ENCODE measurements around the gene EXOSC1. TPM values are rescaled to one million over a fixed set of nuclear protein-coding genes. Genes with fewer than 3 reads are reported as not detected.
A peak's percentile ranks its signal among the peaks of the same experiment; 100 is the strongest.
"Not testable (repeated sequence)": the region's sequence is repeated elsewhere in the genome, so short reads cannot be mapped to it uniquely, and the experiment has no call there.

EXOSC1 gene
- 52.6 and 63.7 TPM in 2 replicates for total RNA-seq (2014; rRNA removed; shearing (Covaris generic); ENCODE audit: low replicate concordance)

DNA sequence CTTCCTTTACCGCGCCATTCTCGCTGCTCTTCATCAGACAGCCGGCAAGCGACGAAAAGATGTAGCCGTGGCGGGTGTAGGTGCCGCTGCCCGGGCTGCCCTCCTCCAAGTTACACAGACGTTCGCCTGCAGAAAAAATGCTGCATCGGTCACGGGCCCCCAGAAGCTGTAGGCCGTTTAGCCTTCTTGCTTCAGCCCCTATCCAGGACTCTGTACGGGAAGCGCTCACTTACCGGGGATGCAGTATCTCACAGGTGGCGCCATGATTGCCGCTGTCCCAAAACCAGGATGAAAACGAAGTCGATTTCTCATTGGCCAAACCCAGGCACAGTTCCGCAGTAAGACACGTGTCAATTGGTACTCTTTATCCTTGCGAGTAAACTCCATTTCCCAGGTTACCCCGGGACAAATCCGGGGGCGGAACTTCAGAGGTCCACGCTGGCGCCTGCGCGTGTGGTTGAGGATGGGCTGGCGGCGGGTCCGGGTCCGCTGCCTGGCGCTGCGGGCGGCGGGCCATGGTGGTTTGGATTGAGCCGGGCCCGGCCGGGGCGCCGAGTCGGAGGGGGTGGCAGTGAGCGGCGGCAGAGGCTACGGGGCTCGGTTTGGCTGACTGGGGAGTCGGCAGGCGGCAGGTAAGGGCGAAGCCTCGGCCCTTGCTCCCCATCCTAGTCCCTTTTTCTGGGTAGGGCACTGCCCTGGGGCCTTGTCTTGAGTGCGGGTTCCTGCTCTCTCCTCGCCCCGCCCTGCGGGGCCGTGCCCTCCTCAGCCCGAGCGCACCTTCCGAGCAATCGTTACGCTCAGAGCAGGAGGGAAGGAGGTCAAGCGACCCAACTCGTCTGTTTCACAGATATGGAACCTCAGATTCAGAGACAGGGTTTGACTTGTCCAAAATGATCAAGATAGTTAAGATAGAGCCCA, at the start of gene EXOSC1, which contains the start of gene ZDHHC16:
Gene EXOSC1, minus strand, starts transcription at position 285 of the 918 bp plus-strand sequence. Its CDS starts 21 bp downstream, at position 264.
Gene ZDHHC16, plus strand, starts transcription at position 454 of the 918 bp plus-strand sequence. CDS start 5,501 bp downstream, outside the sequence.
- DNase-seq (ENCODE audit: low read depth), result peak; percentile 89
- in situ Hi-C loops (cut with HindIII; ENCODE audit: low pct_unique_long_range_greater_than_20kb, low sequenced_read_pairs), result no loop called here

DNA sequence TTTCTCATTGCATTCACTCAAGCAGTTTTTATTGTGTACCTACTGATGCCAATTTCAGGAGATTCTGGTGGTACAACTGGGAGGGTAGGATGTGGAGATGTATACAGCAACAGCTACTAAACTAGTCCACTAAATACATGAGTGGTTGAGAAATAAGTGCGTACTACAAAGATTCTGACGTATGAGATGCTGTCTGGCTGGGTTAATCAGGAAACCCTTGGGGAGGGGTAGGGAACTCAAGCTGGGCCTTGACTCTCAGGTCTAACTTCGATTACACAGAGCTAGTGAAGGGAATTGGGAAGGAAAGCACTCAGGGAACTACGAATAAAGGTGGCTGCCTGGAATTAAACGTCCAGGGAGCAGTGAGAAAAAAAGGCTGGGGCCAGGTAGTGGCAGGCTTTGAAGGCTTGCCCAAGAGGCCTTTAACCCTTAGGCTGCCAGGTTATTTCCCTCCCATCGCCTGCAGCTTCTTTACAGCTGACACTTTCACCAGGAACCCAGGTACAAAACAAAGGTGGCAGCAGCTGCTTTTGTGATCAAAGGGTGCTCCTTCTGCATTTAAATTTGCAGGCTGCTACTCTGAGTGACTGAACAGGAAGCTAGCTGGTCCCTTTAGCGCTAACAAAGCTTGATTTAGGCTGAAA, 49.2 kb upstream of the EXOSC1 start:
- in situ Hi-C loops (cut with HindIII; ENCODE audit: low pct_unique_long_range_greater_than_20kb, low sequenced_read_pairs), result no loop called here
- DNase-seq (ENCODE audit: low read depth), result no peak

- in situ Hi-C loops (cut with HindIII; ENCODE audit: low pct_unique_long_range_greater_than_20kb, low sequenced_read_pairs), result no loop called here
- no peak for DNase-seq (ENCODE audit: low read depth)
Observed at GRCh38 chr10:97494151-97494550, 48.3 kb upstream of the EXOSC1 start.

DNA sequence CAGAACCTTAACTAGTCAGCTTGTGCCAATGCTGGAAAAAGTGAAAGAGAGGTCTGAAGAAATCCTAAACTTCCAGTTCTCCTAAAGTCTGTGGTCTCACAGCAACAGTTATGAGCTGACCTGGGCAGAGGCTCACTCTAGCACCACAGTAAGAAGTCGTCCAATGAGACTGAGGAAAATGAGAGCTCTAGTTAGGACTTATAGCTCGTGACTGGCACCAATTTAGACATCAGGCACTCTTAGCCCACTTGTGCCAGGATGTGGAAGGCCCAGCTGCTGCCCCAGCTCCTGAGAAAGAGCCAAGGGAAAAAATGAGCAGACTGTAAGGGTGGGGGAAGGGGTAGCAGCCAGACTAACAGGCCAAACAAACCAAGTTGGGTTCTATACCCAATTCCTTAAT, 44.8 kb upstream of the EXOSC1 start:
- DNase-seq (ENCODE audit: low read depth), result no peak
- in situ Hi-C loops (cut with HindIII; ENCODE audit: low pct_unique_long_range_greater_than_20kb, low sequenced_read_pairs), result no loop called here

DNA sequence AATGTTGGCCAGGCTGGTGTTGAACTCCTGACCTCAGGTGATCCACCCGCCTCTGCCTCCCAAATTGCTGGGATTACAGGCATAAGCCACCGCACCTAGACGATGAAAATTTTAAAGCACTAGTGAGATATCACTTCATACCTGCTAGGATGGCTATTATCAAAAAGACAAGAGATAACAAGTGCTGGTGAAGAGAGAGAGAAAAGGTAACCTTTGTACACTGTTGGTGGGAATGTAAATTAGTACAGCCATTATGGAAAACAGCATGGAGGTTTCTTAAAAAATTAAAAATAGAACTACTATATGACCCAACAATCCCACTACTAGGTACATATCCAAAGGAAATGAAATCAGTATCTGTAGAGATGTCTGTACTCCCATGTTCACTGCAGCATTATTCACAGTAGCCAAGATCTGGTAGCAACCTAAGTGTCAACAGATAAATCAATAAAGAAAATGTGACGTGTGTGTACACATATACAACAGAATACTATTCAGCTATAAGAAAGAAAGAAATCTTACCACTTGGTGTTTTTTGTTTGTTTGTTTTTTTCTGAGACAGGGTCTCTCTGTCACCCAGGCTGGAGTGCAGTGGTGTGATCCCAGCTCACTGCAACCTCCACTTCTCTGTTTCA, 40.0 kb upstream of the EXOSC1 start:
- DNase-seq (ENCODE audit: low read depth), result no peak
- in situ Hi-C loops (cut with HindIII; ENCODE audit: low pct_unique_long_range_greater_than_20kb, low sequenced_read_pairs), result no loop called here

DNA sequence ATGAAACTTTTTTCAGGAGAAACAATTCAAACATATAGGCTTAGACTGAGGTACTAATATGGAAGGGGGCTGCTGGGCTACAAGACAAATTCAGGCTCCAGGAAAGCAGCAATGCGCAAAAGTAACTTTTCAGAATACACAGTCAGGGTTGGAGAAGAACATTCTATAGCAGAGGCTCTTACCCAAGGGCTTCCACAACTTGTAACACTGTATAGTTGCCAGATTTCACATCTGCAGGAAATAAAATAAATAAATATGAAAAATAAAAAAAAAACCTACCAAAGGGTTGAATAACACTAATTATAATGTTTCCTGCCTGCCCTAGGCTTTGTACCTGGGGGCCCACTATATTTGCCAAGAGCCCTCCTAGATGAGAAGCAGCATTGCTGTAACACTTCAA, 38.1 kb upstream of the EXOSC1 start:
- in situ Hi-C loops (cut with HindIII; ENCODE audit: low pct_unique_long_range_greater_than_20kb, low sequenced_read_pairs), result no loop called here

DNA sequence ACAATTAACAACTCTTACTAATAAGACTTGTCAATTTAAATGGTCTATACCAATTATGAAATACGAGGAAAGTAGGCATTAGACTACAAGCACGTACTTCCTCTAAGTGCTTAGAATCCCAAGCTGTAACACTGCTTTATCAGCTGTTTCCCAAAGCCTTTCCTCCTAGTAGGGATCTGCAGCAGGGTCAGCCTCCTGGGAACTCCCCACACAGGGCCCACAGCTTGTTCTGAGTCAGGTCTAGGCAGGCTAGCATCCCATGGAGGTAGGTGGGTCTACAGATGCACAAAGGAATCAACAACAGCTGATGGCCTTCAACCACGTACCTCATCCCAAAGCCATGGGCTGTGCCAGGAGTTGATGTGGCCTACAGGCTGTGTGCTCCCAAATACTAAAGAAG, 37.7 kb upstream of the EXOSC1 start:
- in situ Hi-C loops (cut with HindIII; ENCODE audit: low pct_unique_long_range_greater_than_20kb, low sequenced_read_pairs), result no loop called here

More for the DNA sequence above, 38.1 kb upstream of the EXOSC1 start:
- no peak for DNase-seq (ENCODE audit: low read depth)

DNA sequence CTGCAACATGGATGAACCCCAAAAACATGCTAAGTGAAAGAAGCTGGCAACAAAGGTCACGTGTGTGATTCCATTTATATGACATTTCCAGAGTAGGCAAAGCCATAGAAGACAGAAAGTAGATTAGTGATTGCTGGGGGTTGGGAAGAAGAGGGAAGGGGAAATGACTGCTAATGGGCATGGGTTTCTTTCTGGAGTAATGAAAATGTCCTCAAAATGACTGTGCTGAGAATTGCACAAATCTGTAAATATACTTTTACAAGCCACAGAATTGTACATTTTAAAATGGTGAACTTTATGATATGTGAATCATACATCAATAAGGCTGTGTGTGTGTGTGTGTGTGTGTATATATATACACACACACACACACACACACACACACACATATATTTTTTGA, 36.6 kb upstream of the EXOSC1 start:
- in situ Hi-C loops (cut with HindIII; ENCODE audit: low pct_unique_long_range_greater_than_20kb, low sequenced_read_pairs), result no loop called here
- no peak for DNase-seq (ENCODE audit: low read depth)

More for the DNA sequence above, 37.7 kb upstream of the EXOSC1 start:
- no peak for DNase-seq (ENCODE audit: low read depth)

GRCh38 chr10:97481071-97481470, 35.3 kb upstream of the EXOSC1 start:
- no peak for DNase-seq (ENCODE audit: low read depth)
- in situ Hi-C loops (cut with HindIII; ENCODE audit: low pct_unique_long_range_greater_than_20kb, low sequenced_read_pairs), result no loop called here

DNA sequence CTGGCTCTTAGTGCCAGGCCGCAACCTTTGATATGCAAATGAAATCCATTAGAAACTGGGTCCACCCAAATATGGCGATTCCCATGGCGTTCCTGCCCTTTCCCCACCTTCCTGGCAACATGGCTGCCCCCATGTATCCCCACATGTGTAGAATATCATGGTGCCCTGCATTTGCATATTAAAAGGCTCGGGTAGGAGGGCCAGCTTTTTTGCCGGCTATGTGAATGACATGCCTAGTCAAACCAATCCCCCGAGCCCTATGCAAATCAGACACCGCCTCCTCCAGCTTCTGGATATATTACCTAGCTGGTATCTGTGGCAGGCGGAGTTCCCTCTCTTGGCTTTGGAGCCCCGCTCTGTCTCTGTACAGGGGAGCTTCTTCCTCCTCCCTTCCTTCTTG, 34.1 kb upstream of the EXOSC1 start:
- in situ Hi-C loops (cut with HindIII; ENCODE audit: low pct_unique_long_range_greater_than_20kb, low sequenced_read_pairs), result no loop called here
- no peak for DNase-seq (ENCODE audit: low read depth)

GRCh38 chr10:97479410-97479809, 33.6 kb upstream of the EXOSC1 start:
- in situ Hi-C loops (cut with HindIII; ENCODE audit: low pct_unique_long_range_greater_than_20kb, low sequenced_read_pairs); DNase-seq (ENCODE audit: low read depth): not testable (repeated sequence)

DNA sequence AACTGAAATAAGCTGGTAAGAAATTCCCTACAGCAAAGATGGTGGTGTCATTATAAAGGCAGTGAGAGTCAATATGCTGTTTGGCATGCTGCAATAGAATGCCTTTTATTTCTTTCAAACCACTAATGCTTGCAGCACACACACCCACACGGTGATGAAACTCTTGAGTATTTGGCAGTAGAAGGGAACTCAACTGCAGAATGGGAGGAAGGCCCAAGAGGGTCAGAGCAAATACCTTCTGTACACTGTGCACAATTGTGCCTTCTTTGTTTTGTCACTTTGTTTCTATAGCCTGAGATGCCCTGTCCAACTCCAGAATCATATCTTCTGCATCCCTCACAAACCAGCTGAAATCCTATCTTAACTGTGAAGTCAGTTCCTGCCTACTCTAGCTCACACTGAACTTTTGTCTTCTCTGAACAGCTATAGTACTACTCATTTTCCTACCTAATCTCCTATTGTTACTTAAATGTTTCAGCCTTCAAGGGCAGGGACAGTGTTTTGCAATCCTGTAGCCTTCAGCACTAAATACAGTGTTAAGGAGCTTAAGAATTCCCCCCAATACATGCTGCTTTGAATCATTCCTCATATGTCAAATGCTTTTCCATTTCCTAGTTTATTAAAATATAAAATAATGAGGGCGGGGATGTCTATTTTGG, 30.3 kb upstream of the EXOSC1 start:
- no peak for DNase-seq (ENCODE audit: low read depth)

GRCh38 chr10:97474918-97475317, 29.1 kb upstream of the EXOSC1 start:
- no peak for DNase-seq (ENCODE audit: low read depth)
- in situ Hi-C loops (cut with HindIII; ENCODE audit: low pct_unique_long_range_greater_than_20kb, low sequenced_read_pairs), result no loop called here

More for the DNA sequence above, 30.3 kb upstream of the EXOSC1 start:
- in situ Hi-C loops (cut with HindIII; ENCODE audit: low pct_unique_long_range_greater_than_20kb, low sequenced_read_pairs), result no loop called here

GRCh38 chr10:97468781-97469180, 23.0 kb upstream of the EXOSC1 start:
- in situ Hi-C loops (cut with HindIII; ENCODE audit: low pct_unique_long_range_greater_than_20kb, low sequenced_read_pairs); DNase-seq (ENCODE audit: low read depth): not testable (repeated sequence)

DNA sequence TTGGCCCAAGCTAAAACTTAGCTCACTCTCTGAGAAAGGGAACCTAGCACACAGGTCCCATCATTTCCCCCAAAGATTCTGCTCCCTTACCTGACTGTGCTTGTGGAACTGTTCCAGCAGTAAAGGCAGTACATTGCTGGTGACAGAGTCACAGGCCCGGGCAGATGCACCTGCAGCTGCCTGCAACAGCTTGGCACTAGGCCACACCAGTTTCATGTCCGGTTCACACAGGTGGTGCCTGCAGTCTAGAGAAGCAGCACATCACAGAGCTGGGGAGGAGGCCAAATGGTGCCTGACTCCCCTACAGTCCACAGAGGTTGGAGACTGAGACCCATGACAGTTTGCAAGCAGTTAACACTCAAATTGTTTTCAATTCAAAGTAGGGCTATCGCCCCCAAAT, 22.4 kb upstream of the EXOSC1 start:
- DNase-seq (ENCODE audit: low read depth), result no peak
- in situ Hi-C loops (cut with HindIII; ENCODE audit: low pct_unique_long_range_greater_than_20kb, low sequenced_read_pairs), result no loop called here

DNA sequence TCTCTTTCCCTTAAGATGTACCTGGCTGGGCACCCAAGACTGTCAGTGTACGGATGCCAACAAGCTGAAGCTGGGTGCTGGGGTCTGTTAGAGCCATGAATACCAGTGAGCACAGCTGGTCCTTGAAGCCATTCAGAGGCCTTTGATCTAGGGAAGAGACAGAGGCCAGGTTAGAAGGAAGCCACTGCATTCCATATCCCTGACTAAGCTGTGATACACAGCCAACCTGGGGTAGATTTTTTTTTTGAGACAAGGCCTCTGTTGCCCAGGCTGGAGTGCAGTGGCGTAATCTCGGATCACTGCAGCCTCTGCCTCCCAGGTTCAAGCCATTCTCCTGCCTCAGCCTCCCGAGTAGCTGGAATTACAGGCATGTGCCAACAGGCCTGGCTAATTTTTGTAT, 20.9 kb upstream of the EXOSC1 start:
- in situ Hi-C loops (cut with HindIII; ENCODE audit: low pct_unique_long_range_greater_than_20kb, low sequenced_read_pairs), result no loop called here

DNA sequence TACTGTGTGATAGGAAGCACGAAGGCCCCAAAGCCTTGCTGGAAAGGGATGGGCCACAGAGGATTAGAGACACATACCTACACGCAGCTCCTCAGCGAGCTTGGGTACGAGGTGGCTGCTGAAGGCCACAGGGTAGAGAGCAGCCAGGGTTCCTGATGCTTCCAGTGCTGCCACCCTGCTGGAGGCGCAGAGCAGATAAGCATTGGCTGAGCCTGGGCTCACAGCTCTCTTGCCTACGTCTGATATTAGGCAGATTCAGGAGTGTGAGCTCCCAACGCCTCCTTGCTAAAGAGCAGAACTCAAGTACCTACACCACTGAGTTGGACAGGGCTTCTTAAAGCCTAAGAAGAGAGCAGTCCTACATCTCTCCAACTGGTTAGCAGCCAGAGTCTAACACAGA, 20.2 kb upstream of the EXOSC1 start:
- in situ Hi-C loops (cut with HindIII; ENCODE audit: low pct_unique_long_range_greater_than_20kb, low sequenced_read_pairs), result no loop called here
- DNase-seq (ENCODE audit: low read depth), result no peak

More for the DNA sequence above, 20.9 kb upstream of the EXOSC1 start:
- no peak for DNase-seq (ENCODE audit: low read depth)

DNA sequence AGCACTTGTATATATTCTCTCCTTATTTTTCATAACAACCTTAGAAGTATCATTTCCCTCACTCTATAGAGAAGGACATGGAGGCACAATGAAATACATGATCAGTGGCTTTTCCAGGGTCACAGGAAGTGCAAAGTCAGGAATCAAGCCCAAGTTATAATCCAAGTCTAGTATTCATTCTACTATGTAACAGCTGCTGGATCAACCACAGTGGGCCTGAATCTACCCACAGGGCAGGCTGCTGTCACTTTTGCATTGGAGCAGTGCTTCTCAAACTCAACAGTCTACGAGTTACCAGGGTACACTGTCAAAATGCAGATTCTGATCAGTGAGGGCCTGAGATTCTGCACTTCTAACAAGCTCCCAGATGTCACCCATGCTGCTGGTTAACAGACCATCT, 18.4 kb upstream of the EXOSC1 start:
- in situ Hi-C loops (cut with HindIII; ENCODE audit: low pct_unique_long_range_greater_than_20kb, low sequenced_read_pairs), result no loop called here
- DNase-seq (ENCODE audit: low read depth), result no peak
